Measurements from ENCODE around the gene NAALADL2. TPM values are rescaled to one million over a fixed set of nuclear protein-coding genes. Genes with fewer than 3 reads are reported as not detected.

Gene NAALADL2
- total and polyA plus RNA-seq, 2 of the 4 experiments (the other 2 are of a cell fraction), result 3.8 to 19.2 TPM

DNA sequence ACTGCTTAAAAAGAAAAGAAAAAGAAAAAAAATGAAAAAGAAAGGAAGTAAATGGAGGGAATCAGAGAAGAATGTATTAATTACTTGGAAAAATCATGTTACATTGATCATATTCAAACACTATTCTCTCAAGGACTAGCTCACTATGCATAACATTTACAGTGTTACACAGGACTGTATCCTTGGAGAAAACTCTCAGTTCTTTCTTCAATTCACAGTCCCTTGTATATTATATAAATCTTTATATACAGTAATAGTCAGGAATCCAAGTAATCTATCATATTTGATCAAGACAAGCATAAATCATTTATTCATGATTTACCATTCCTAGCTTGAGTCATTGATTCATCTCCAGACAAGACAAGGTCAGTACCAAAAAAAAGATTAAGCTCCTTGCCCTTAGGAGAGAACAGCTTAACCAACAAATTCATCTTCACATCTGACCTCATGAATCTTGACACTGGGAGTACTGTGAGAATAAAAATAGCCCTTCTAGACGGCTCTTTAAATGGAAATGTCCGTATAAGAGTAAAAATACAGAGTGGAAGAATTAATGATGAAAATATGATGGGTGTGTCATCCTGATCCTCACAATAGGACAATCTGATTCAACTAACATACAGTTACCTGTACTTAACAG is 980.4 kb downstream of the NAALADL2 start:
- H4K8ac ChIP-seq (ENCODE audit: low read depth in 2 of 2, low read length in 2 of 2), result no peak overlapping the region
- no peaks in the 10 kb centered on the region for H3K4me1 ChIP-seq (ENCODE audit: control insufficient read depth, insufficient read depth, low read length)
- no peak for DNase-seq
- H3K9me3 ChIP-seq (ENCODE audit: control insufficient read depth, insufficient read depth, low read length), result no peaks in the 10 kb centered on the region
- H2BK5ac ChIP-seq (ENCODE audit: low read depth, low read length, poor library complexity, severe bottlenecking), result no peak overlapping the region
- WGBS, 2 experiments (ENCODE audit: extremely low coverage in 2 of 2, insufficient read length in 1 of 2), result no CpG with 5 or more reads among the region's 2 CpGs
- H4K5ac ChIP-seq (ENCODE audit: low read depth, low read length), result no peak overlapping the region
- H3K14ac ChIP-seq (replicated peaks; ENCODE audit: low read depth, low read length), result no peak overlapping the region
- H2AFZ ChIP-seq (replicated peaks; ENCODE audit: low read length, poor library complexity), result no peak overlapping the region
- H3K9me1 ChIP-seq (ENCODE audit: insufficient read depth, low read length), result no peaks in the 10 kb centered on the region
- H3K18ac ChIP-seq (ENCODE audit: low read depth, low read length), result no peak overlapping the region
- H3K27ac ChIP-seq (ENCODE audit: insufficient read depth, low read length), result no peak overlapping the region
- intact Hi-C loops (cut with micrococcal nuclease), result no loop called here
- ChIA-PET POLR2A (ENCODE audit: unreplicated experiment) (no interaction called here), CTCF (interaction anchor here (0.7 kb wide), 1 partner anchor 591 kb away, joined by 3 read pairs; no protein-coding TSS in a partner anchor)
- in situ Hi-C loops (cut with MboI; ENCODE audit: low sequenced_read_pairs), result no loop called here
- H4K91ac ChIP-seq (ENCODE audit: insufficient read depth, low read depth, low read length), result no peak overlapping the region
- H2BK20ac ChIP-seq (ENCODE audit: low read depth, low read length), result no peak overlapping the region
- no peak overlapping the region for H3K4ac ChIP-seq (ENCODE audit: low read depth, low read length)
- H4K20me1 ChIP-seq (ENCODE audit: insufficient read depth, low read length), result no peaks in the 10 kb centered on the region
- ATAC-seq (ENCODE audit: low read depth), result no peak
- H3K27me3 ChIP-seq (ENCODE audit: control insufficient read depth, insufficient read depth, low read length), result no peaks in the 10 kb centered on the region
- H2AK9ac ChIP-seq (replicated peaks; ENCODE audit: low read depth, low read length, poor library complexity), result no peak overlapping the region
- no TSS peak for BruUV-seq (replicated peaks)
- H3K9ac ChIP-seq (ENCODE audit: low read depth, low read length), result no peak overlapping the region
- H3K79me1 ChIP-seq (ENCODE audit: low read depth in 1 of 2, low read length in 2 of 2), result no peaks in the 10 kb centered on the region
- H2BK120ac ChIP-seq (ENCODE audit: low read depth, low read length), result no peak overlapping the region
- no peak overlapping the region for H2AK5ac ChIP-seq (ENCODE audit: low read depth, low read length)
- TF ChIP-seq POLR2A (IDR thresholded peaks at IDR 0.05; ENCODE audit: low read depth, low read length) (no peak), RAD21 (IDR thresholded peaks at IDR 0.05; ENCODE audit: low read length) (no peak), ELK1 (IDR thresholded peaks at IDR 0.05; ENCODE audit: borderline replicate concordance, low read depth, low read length) (no peak), NFE2L2 (IDR thresholded peaks at IDR 0.05; ENCODE audit: low read depth, low read length) (no peak), RFX5 (IDR thresholded peaks at IDR 0.05; ENCODE audit: low read depth, low read length) (no peak), MAZ (IDR thresholded peaks at IDR 0.05; ENCODE audit: borderline replicate concordance, low read depth, low read length) (no peak), CEBPB (IDR thresholded peaks at IDR 0.05; ENCODE audit: low read depth, low read length) (no peak), MXI1 (IDR thresholded peaks at IDR 0.05; ENCODE audit: borderline replicate concordance, low read depth, low read length) (no peak), FOS (IDR thresholded peaks at IDR 0.05; ENCODE audit: low read depth, low read length) (no peak), RCOR1 (IDR thresholded peaks at IDR 0.05; ENCODE audit: insufficient replicate concordance, low read length) (no peak), BHLHE40 (IDR thresholded peaks at IDR 0.05; ENCODE audit: low read depth, low read length) (no peak), CTCF (conservative IDR thresholded peaks at IDR 0.05; ENCODE audit: low read depth, low read length) (no peak), SMC3 (IDR thresholded peaks at IDR 0.05; ENCODE audit: low read depth, low read length) (no peak), MAFK (IDR thresholded peaks at IDR 0.05; ENCODE audit: low read depth, low read length) (no peak)
- TF ChIP-seq, protein P1, sequence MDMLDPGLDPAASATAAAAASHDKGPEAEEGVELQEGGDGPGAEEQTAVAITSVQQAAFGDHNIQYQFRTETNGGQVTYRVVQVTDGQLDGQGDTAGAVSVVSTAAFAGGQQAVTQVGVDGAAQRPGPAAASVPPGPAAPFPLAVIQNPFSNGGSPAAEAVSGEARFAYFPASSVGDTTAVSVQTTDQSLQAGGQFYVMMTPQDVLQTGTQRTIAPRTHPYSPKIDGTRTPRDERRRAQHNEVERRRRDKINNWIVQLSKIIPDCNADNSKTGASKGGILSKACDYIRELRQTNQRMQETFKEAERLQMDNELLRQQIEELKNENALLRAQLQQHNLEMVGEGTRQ (IDR thresholded peaks at IDR 0.05; ENCODE audit: low read depth, low read length), result no peak
- no peak overlapping the region for H3K23ac ChIP-seq (ENCODE audit: low read depth, low read length)
- H3K4me2 ChIP-seq (ENCODE audit: low read depth, low read length), result no peak overlapping the region
- H3K4me3 ChIP-seq (ENCODE audit: insufficient read depth, low read depth, low read length), result no peak overlapping the region
- H2BK15ac ChIP-seq (ENCODE audit: low read depth, low read length), result no peak overlapping the region
- dilution Hi-C loops (cut with HindIII; ENCODE audit: low sequenced_read_pairs, unreplicated experiment), result no loop called here
- no peaks in the 10 kb centered on the region for H3K36me3 ChIP-seq (ENCODE audit: control insufficient read depth, insufficient read depth, low read length)
- no peak overlapping the region for H3K56ac ChIP-seq (ENCODE audit: extremely low read depth, insufficient read depth, low read length)

All from IMR-90 (cell line).